GM21360 (cell line): ENCODE data around the gene USP40.

Source experiments
- ATAC-seq: cut with Tn5 transposase; IDR thresholded peaks from one replicate; pipeline ENCODE4 v1.9.1; 2021; ENCODE audit warnings: mild to moderate bottlenecking, moderate library complexity; ENCODE audit not compliant: unreplicated experiment

Gene USP40

DNA sequence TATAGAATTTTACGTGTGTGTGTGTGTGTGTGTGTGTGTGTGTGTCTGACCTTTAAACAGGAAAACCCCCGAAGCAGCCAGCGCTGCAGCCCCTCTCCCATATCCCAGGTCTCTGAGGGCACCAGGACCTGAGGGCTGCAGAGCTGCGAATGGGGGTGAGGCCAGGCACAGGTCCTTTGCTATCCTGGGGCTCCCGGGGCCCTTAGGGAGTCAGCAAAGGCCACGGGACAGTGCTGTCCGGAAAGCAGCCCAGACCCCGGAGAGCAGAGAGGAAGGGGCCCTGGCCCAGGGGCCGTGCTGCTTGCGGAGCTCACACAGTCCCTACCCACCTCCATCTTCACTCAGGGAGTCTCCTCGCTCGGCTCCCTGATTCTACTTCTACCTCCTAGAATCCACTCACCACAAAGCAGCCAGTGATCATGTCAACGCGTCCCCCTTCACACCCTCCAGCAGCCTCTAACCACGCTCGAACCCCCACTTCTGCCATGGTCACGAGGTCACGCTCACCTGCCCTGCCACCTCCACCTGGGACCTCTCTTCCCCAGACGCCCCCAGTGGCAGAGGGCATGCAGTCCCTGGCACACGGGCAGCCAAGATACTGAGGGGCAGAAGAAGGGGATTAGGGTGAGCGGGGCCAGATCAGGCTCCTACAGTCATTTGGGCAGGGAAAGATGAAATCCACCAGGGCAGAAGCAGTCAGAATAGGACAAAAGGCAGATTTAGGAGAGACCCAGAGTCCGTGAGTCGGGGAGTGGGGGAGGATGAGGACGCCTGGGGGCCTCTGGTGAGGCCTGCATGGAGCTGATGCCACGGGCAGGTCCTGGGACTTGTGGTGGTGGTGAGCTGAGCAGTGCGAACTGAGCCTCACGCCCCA, 86.7 kb downstream of the USP40 start:
- ATAC-seq: no peak

DNA sequence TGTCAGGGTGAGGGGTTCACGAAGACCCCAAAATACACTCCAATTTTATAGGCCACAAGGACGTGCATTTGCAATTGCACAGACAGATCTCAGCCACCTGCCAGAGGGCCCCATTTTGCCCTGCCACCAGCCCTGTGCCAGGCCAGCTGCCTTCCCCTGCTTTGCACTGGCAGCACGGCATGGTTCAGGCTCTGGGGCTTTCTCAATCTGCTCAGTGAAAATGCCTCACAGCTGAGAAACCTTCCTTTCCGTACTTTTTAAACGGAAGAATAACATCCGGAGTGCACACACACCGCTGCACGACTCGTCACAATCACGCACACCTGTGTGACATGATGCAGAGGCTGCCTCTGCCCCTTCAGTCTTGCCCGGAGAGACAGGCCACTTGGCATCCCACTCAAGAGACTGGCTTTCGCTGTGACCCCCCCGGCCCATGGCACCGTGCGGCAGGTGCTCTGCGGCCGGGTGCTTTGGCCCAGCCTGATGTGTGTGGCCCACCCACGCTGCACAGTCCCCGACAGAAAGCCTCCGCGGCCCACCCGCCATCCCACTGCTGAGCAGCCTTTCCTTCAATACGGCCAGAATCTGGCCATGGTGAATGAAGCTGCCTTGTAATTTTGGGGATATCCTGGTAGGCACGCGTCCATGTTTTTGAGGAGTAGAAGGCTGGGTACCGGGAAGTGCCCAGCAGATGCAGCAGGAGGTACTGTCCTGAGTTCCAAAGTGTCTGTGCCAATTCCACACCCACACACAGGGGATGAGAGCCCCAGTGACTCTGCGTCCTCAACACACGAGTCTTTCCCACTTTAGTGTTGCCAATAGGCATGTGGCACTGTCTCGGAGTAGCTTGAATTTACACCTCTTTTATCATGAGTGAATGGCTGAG, 88.8 kb downstream of the USP40 start:
- ATAC-seq: no peak

- no peak for ATAC-seq
Measured at GRCh38 chr2:233476651-233477547, 89.7 kb downstream of the USP40 start.

DNA sequence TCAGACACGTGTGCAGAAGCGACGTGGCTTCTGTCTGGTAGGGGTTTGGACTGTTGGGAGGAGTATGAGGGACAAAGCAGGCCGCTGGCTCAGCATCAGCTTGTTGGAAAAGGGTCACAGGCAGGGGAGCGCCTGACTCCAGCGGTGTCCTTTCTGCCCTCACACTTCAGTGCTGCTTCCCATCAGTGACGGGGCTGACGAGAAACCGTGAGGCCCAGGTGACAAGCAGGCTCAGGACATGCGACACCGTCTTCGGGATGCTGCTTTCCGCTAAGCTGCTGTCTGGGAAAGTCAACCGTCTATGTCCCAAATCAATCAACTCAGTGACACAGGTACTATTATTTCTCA, 90.5 kb downstream of the USP40 start:
- ATAC-seq: no peak

DNA sequence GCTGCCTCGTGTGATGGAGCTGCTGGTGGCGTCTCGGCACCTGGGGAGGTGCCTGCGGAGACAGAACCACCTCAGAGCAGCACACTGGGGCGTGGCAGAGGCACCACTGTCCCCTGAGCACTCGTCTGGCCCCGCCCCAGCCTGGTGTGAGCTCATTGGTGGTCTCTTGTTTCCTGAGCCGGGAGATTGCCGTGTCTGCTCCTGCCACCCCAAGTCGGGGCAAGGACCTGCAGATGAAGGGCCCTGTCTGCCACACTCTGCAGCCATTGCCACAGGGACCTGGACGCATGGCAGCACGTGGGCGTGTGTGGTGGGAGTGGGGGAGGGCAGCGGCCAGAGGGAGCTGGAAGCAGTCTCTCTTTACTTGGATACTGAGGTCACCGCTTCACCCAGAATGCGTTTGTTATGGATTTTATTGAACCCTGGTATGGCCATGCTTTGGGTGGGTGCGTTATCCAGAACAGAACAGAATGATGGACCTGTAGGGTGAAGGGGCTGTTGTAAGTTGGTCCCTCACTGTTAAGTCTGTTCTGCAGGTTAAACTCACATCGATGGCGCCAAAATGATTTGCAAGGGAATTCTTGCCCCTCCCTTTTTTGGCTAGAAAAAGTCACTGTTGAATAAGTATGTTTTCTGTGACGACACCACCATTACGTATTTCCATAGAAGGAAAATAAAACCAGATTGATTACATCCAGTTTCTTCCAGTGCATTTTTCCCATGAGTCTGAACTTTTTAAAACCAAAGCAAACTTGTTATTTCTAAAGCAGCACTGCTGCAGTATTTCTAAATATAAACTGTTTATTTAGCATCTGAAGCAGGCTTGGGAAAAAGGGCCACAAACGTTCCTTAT, 92.0 kb downstream of the USP40 start:
- ATAC-seq: no peak

DNA sequence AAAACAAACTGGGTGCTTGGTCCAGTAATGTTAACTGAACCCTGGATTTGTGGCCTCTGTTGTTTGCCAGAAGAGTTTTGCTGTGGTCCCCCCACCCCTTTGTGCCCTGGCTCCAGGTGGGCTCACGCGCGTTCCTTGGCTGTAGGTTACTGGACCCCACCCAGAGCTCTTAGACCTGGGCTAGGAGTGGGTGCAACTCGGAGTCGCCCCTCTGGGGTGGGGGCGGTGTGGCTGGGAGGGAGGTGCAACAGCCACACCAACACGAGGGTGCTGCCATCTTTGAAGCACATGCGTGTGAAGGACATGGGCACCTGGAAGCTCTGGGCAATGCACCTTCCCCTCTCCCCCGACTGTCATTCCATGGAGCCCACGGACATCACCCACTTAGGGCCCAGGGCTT, 92.7 kb downstream of the USP40 start:
- no peak for ATAC-seq

GRCh38 chr2:233473386-233473791, 93.2 kb downstream of the USP40 start:
- no peak for ATAC-seq

DNA sequence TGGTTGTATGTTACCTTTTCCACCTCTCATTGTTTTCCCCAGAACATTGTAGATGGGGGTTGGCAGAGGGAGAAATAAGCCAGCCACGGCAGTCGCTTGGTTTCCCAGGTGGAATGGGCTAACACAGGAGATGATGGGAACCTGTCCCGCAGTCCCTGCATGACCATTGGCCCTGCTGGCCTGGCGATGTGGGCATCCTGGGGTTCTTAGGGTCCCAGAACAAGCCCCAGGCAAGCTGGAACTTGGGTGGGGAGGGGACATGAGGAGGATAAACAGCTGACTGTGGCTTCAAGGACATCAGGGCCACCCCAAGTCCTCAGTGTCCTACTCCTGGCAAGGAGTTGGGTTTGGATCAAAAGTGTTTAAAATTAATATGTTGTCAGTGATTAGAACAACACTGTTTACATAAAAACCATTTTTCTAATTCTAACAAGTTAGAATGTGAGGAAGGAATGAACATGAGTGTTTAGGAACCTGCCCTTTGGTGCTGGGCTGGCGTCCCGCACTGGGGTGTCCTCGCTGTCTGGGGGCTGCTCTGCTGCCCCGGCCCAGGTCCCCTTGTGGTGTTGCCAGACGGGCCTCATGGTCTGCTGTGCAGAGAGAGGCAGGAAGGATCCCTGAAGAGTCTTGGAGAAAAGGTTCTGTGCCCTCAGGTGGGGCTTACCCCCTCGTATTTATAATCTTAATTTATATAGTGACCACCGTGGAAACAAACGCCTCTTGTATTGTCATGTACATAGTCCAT, 95.1 kb downstream of the USP40 start:
- no peak for ATAC-seq

DNA sequence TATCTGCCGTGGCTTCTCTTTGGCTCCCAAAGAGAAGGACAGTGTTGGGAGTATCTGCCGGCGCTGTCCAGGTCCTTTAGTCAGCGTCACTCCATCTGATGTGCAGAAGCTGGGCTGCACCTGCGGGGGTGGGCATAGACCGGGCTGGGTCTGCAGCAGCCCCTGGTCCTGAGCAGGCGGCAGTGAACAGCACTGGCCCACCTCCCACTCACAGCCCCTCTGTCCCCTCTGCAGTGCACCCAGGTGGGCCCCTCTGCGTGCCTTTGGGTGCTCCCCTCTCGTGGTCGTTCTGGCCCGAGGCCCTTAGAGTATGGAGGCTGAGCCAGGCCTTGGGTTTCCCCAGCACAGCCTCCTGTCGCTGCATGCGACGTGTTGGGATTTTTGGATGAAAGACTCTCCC, 95.7 kb downstream of the USP40 start:
- ATAC-seq: no peak

DNA sequence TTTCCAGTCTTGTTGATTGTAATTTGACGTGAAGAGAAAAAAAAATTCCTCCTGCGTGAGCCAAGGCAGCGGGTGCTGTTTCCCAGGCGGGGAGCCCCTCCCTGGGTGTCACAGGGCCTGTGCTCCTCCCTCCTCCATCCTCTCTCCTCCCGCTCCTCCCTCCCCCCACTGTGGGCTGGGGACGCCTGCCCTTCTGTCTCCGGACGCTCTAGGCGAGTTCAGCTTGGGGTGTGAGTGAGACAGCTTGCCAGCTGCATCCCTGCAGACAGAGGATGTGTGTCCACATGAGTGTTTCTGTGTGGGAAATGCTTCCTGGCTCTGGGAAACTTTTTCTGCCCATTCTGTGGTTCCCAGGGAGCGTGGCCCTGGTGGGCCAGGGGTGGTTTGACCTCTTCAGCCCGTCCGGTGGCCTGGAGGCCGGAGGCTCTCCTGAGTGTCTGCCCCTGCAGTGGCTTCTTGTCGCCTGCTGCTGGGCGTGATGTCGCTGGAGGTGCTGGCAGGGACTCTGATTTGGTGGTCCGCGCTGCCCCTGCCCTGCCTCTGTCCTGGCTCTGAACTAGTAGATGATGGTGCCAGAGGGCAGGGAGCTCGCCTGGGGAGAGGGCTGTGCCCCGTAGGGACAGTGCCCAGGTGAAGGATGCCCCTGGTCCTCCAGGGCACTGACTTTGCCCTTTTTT, 96.4 kb downstream of the USP40 start:
- no peak for ATAC-seq

GRCh38 chr2:233469261-233470010, 97.1 kb downstream of the USP40 start:
- ATAC-seq: no peak

DNA sequence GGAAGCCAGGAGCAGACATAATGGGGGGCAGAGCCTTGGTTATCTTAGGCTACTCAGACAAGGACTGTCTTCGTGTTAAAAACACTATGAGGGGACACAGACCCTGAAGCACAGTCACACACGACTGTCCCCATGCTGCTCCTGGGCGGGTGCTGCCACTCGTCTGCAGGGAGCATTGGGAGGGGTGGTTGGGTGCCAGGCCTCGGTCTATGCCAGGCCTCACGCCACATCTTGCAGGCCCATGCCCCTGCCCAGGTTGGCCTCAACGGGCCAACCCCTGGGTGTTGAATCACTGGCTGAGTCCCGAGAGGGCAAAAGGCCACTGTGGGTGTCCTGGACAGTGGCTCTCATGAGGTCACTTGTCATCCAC, 97.9 kb downstream of the USP40 start:
- ATAC-seq: no peak

DNA sequence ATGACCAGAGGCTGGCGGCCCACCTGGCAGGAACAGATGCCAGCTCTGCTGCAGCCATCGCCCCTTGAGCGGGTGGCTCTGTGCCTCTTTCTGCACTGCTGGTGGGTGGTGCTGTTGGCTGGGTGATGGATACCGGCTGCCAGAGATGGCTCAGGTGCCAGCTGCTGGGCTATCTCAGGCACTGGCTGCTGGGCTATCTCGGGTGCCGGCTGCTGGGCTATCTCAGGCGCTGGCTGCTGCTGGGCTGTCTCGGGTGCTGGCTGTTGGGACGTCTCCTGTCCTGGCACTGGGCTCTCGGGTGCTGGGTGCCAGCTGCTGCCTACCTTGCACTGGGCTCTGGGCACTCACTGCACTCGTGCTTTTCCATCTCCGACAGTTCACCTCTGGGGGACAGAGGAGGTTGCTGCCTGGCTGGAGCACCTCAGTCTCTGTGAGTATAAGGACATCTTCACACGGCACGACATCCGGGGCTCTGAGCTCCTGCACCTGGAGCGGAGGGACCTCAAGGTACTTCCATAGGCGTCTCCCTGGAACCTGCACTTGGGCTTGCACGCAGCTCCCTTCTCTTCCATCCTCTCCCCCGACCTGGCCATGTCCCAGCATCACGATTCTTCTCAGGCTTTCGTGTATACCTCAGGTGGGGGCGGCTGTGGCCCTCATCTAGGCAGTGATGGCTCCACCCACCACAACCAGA, 98.4 kb downstream of the USP40 start:
- ATAC-seq: no peak

GRCh38 chr2:233466991-233467603, 99.5 kb downstream of the USP40 start:
- no peak for ATAC-seq

GRCh38 chr2:233464531-233465240, 101.9 kb downstream of the USP40 start:
- ATAC-seq: no peak

DNA sequence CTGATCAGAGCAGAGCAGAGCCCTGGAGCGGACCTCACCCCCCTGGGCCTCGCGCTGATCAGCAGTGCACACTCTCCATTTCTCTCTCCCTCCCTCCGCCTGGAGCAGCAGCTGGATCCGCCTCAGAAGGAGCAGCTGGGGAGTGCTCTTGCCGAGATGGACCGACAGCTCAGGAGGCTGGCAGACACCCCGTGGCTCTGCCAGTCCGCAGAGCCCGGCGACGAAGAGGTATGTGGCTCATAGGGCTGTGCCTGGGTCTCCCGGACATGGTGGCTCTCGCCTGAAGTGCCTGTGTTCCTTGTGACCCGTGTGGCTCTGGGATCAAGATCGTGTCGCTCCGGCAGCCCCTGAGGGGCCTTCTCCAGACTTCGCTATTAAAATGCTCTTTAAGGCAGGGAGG, 102.5 kb downstream of the USP40 start:
- ATAC-seq: no peak

DNA sequence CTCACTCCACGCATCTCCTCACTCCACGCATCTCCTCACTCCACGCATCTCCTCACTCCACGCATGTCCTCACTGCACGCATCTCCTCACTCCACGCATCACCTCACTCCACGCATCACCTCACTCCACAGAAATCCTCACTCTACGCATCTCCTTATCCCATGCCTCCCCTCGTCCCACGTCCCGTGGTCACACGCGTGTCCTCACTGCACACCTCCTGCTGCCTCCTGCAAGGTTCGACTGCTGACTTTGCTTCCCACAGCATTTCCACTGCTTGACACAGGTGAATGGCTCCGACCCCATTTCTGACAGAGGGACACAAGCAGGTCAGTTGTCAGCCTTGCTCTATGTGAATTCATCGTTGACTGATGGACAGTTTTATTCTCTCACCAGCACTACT, 103.0 kb downstream of the USP40 start:
- no peak for ATAC-seq
